H1 (cell line): ENCODE results near the gene BNIP5. TPM values are rescaled to one million over a fixed set of nuclear protein-coding genes. Genes with fewer than 3 reads are reported as not detected.

Experiments
- CTCF ChIA-PET: fragments of 300-600 bp; sonication (Branson Sonifier 250); formaldehyde crosslinking; loops from one replicate; lab custom pipeline; 2021; ENCODE audit not compliant: partially characterized antibody; lab: Charles Lee
- POLR2A ChIA-PET: fragments of 300-600 bp; sonication (Branson Sonifier 250); formaldehyde crosslinking; loops from one replicate; lab custom pipeline; 2021; ENCODE audit warnings: inconsistent platforms; ENCODE audit not compliant: partially characterized antibody; lab: Charles Lee
- DNase-seq, 2 experiments: peaks; one replicate each; pipeline versions ENCODE4 v3.0.0 to v3.0.0-alpha.2; 2010 to 2022; ENCODE audit warnings: low spot score in 2 of 2, low read depth in 1 of 2, mixed read lengths in 1 of 2
- FAIRE-seq: peaks from 2 replicates; lab custom pipeline; 2011; peaks lifted over from hg19 to GRCh38; lab: Jason Lieb, UNC
- H2AFZ ChIP-seq: 2 replicates; pipeline ENCODE4 v1.8.1; 2012; ENCODE audit warnings: low read length, inconsistent platforms
- H2AK5ac ChIP-seq: 2 replicates; pipeline ENCODE4 v1.6.1; 2013; ENCODE audit warnings: low read depth, low read length
- H2BK120ac ChIP-seq: replicated peaks from 2 replicates; pipeline ENCODE3; 2013; ENCODE audit warnings: low read depth, low read length, inconsistent platforms
- H2BK12ac ChIP-seq: 2 replicates; pipeline ENCODE4 v1.6.1; 2013; ENCODE audit warnings: low read depth, low read length
- H2BK15ac ChIP-seq: 2 replicates; pipeline ENCODE4 v1.6.1; 2013; ENCODE audit warnings: low read length
- H2BK20ac ChIP-seq: 2 replicates; pipeline ENCODE4 v1.6.1; 2013; ENCODE audit warnings: low read length
- H2BK5ac ChIP-seq: 2 replicates; pipeline ENCODE4 v1.6.1; 2013; ENCODE audit warnings: low read depth, low read length
- H3K14ac ChIP-seq: 2 replicates; pipeline ENCODE4 v1.6.1; 2013; ENCODE audit warnings: inconsistent platforms; ENCODE audit not compliant: insufficient read length
- H3K18ac ChIP-seq: 2 replicates; pipeline ENCODE4 v1.6.1; 2013; ENCODE audit warnings: low read length; ENCODE audit errors: extremely low read depth
- H3K23ac ChIP-seq: 2 replicates; pipeline ENCODE4 v1.6.1; 2013; ENCODE audit warnings: inconsistent platforms; ENCODE audit not compliant: insufficient read length
- H3K23me2 ChIP-seq: 2 replicates; pipeline ENCODE4 v1.6.1; 2013; ENCODE audit warnings: low read depth, low read length
- H3K27ac ChIP-seq: 2 replicates; pipeline ENCODE4 v1.6.1; 2011; ENCODE audit warnings: low read depth, low read length, inconsistent platforms
- H3K27me3 ChIP-seq, 4 experiments: replicated peaks in 1 of 4; 1 replicate in 1 of 4; 2 replicates in 3 of 4; pipeline versions ENCODE4 v1.6.1 to v1.8.1; 2011 to 2013; ENCODE audit warnings: low read length in 3 of 4, mild to moderate bottlenecking in 3 of 4, inconsistent platforms in 2 of 4, mixed read lengths in 2 of 4, moderate library complexity in 1 of 4; ENCODE audit not compliant: control insufficient read depth in 3 of 4, insufficient read depth in 3 of 4; ENCODE audit errors: extremely low read depth in 1 of 4
- H3K36me3 ChIP-seq, 4 experiments: 2 replicates each; pipeline versions ENCODE4 v1.6.1 to v1.8.1; 2011 to 2013; ENCODE audit warnings: mild to moderate bottlenecking in 4 of 4, low read length in 3 of 4, moderate library complexity in 2 of 4, control low read depth in 1 of 4, inconsistent platforms in 1 of 4; ENCODE audit not compliant: insufficient read depth in 4 of 4, control insufficient read depth in 2 of 4
- H3K4ac ChIP-seq: replicated peaks from 2 replicates; pipeline ENCODE3; 2013; ENCODE audit warnings: low read length, low read depth, mixed read lengths, inconsistent platforms; ENCODE audit not compliant: insufficient read length
- H3K4me1 ChIP-seq, 4 experiments: replicated peaks in 1 of 4; 1 replicate in 1 of 4; 2 replicates in 3 of 4; pipeline versions ENCODE4 v1.6.1 to v1.8.1; 2011 to 2013; ENCODE audit warnings: low read length in 3 of 4, inconsistent platforms in 2 of 4, mixed read lengths in 1 of 4; ENCODE audit not compliant: insufficient read depth in 4 of 4, control insufficient read depth in 3 of 4
- H3K4me2 ChIP-seq, 2 experiments: 2 replicates each; pipeline versions ENCODE4 v1.6.1 to v1.8.1; 2011 to 2013; ENCODE audit warnings: low read depth in 2 of 2, low read length in 2 of 2, control low read depth in 1 of 2, inconsistent platforms in 1 of 2, mild to moderate bottlenecking in 1 of 2; ENCODE audit not compliant: insufficient read depth in 1 of 2
- H3K4me3 ChIP-seq, 4 experiments: fragments of 200-600, 300-600 bp in 1 of 4; sonication (generic), shearing (Covaris generic), sonication (Bioruptor Twin) in 1 of 4; 2 replicates each; pipeline versions ENCODE4 v1.5.1 to v1.8.1; 2011 to 2016; ENCODE audit warnings: low read length in 4 of 4, low read depth in 3 of 4, control low read depth in 2 of 4, inconsistent platforms in 2 of 4, mild to moderate bottlenecking in 2 of 4, mixed read lengths in 1 of 4, moderate library complexity in 1 of 4; ENCODE audit not compliant: insufficient read depth in 2 of 4; ENCODE audit errors: extremely low read depth in 1 of 4
- H3K56ac ChIP-seq: replicated peaks from 2 replicates; pipeline ENCODE3; 2013; ENCODE audit warnings: low read depth, mild to moderate bottlenecking, mixed read lengths, low read length, inconsistent platforms; ENCODE audit not compliant: insufficient read length
- H3K79me1 ChIP-seq: 2 replicates; pipeline ENCODE4 v1.6.1; 2013; ENCODE audit warnings: low read depth, low read length, control low read depth
- H3K79me2 ChIP-seq, 2 experiments: 2 replicates each; pipeline versions ENCODE4 v1.6.1 to v1.8.1; 2012 to 2013; ENCODE audit warnings: low read length in 2 of 2, mild to moderate bottlenecking in 2 of 2, inconsistent platforms in 1 of 2; ENCODE audit not compliant: insufficient read depth in 2 of 2, control insufficient read depth in 1 of 2
- H3K9ac ChIP-seq, 4 experiments: replicated peaks in 1 of 4; 1 replicate in 1 of 4; 2 replicates in 3 of 4; pipeline versions ENCODE4 v1.6.1 to v1.8.1; 2011 to 2013; ENCODE audit warnings: low read depth in 3 of 4, low read length in 3 of 4, control low read depth in 2 of 4, mild to moderate bottlenecking in 2 of 4, moderate library complexity in 2 of 4, inconsistent platforms in 1 of 4; ENCODE audit errors: extremely low read depth in 1 of 4
- H3K9me3 ChIP-seq, 2 experiments: 2 replicates each; pipeline versions ENCODE4 v1.6.1 to v1.8.1; 2012 to 2013; ENCODE audit warnings: mild to moderate bottlenecking in 2 of 2, moderate library complexity in 2 of 2, control low read depth in 1 of 2, inconsistent platforms in 1 of 2, low read depth in 1 of 2, low read length in 1 of 2, mixed read lengths in 1 of 2; ENCODE audit not compliant: insufficient read depth in 2 of 2
- H4K20me1 ChIP-seq, 2 experiments: replicated peaks in 1 of 2; 2 replicates each; pipeline versions ENCODE3 to v1.8.1; 2011 to 2013; ENCODE audit warnings: inconsistent platforms in 2 of 2, low read length in 2 of 2, mild to moderate bottlenecking in 1 of 2; ENCODE audit not compliant: insufficient read depth in 2 of 2, control insufficient read depth in 1 of 2
- H4K5ac ChIP-seq: 2 replicates; pipeline ENCODE4 v1.6.1; 2013; ENCODE audit warnings: low read length, low read depth, mixed read lengths, inconsistent platforms; ENCODE audit not compliant: insufficient read length
- H4K8ac ChIP-seq: 2 replicates; pipeline ENCODE4 v1.8.0; 2013; ENCODE audit warnings: mild to moderate bottlenecking, moderate library complexity, low read length, inconsistent platforms; ENCODE audit not compliant: insufficient read depth; ENCODE audit errors: extremely low read depth
- H4K91ac ChIP-seq: replicated peaks from 2 replicates; pipeline ENCODE3; 2013; ENCODE audit warnings: low read length, mixed read lengths, inconsistent platforms; ENCODE audit not compliant: insufficient read length
- KDM1A ChIP-seq: fragments of 200-600, 300-600 bp; sonication (generic); IDR thresholded peaks from 2 replicates; pipeline ENCODE4 v1.7.1; 2016; ENCODE audit warnings: mild to moderate bottlenecking, low read length, borderline replicate concordance
- KDM5A ChIP-seq: fragments of 200-600 bp; IDR thresholded peaks from 2 replicates; pipeline ENCODE4 v1.7.1; 2012; ENCODE audit warnings: mild to moderate bottlenecking, low read length, inconsistent platforms, mixed read lengths
- NRF1 ChIP-seq: IDR thresholded peaks from 2 replicates; pipeline ENCODE4 v1.6.1; 2011; ENCODE audit warnings: mild to moderate bottlenecking, low read depth, low read length, improper control_type of control experiment
- RFX5 ChIP-seq: IDR thresholded peaks from 2 replicates; pipeline ENCODE4 v1.6.1; 2011; ENCODE audit warnings: low read depth, low read length, improper control_type of control experiment, borderline replicate concordance
- SP1 ChIP-seq: IDR thresholded peaks from 2 replicates; pipeline ENCODE4 v1.6.1; 2011; ENCODE audit warnings: low read depth, low read length
- SP4 ChIP-seq: IDR thresholded peaks from 2 replicates; pipeline ENCODE4 v1.6.1; 2012; ENCODE audit warnings: low read length, inconsistent platforms
- USF2 ChIP-seq: IDR thresholded peaks from 2 replicates; pipeline ENCODE4 v1.6.1; 2011; ENCODE audit warnings: low read length, improper control_type of control experiment
- WGBS, 2 experiments: shearing (Covaris generic) in 1 of 2; methylation state at CpG; one replicate each; pipeline versions ENCODE4 v1.1.6 to v1.1.7; 2013 to 2015; ENCODE audit warnings: low lambda C conversion rate in 2 of 2, mixed read lengths in 2 of 2, inconsistent platforms in 1 of 2, low coverage in 1 of 2, missing lambda C conversion rate in 1 of 2; ENCODE audit not compliant: insufficient replicate concordance in 2 of 2, insufficient coverage in 1 of 2, insufficient read length in 1 of 2; ENCODE audit errors: extremely low coverage in 1 of 2, missing lambda C conversion rate in 1 of 2; 5-methylcytosine and 5-hydroxymethylcytosine counted together
- polyA plus RNA-seq, 7 experiments: library from polyadenylated mRNA; depleted of rRNA in 3 of 7; stranded (reverse) in 5 of 7; unstranded in 2 of 7; fragments of >200 nt in 5 of 7; fragments of 200-250 nt in 2 of 7; gene quantifications; 1 replicate in 5 of 7; 2 replicates in 1 of 7; 4 replicates in 1 of 7; pipeline versions ENCODE4 v1.2.1 to v1.2.3, GENCODE V29; 2011 to 2013; ENCODE audit warnings: missing spikeins in 2 of 7, mixed read lengths in 2 of 7
- total RNA-seq: library from RNA; stranded (reverse); fragmentation: NEBNext Ultra II Directional; extraction: Animal tissue kit (Norgen Biotek cat#: 25700); gene quantifications from 2 replicates; pipeline ENCODE4 v1.2.1, GENCODE V29; 2021

Gene BNIP5
- total and polyA plus RNA-seq, 2 of the 8 experiments (the other 6 are each of a cell fraction or from before 2014, with no cell fraction given) = not detected

DNA sequence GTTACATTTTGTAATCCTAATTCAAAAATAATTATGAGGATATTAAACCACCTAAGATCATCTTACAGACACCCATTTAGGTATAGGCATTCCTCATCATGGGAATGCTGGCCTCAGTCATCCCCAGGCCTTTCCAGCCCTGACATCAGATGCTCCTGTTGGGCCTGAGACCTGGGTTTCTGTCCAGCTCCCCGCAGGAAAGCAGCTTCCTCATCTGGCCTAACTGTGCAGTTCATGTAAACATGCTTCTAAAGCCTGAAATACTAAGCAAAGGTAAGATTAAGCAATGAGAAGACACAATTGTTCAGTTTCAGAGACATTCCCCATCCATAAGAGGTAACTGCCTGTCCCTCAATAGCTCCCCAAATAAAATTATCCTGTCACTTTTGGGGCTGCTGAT lies 31.7 kb upstream of the BNIP5 start:
- ChIA-PET POLR2A (interaction anchor here (1.2 kb wide), 1 partner anchor 23 kb away, joined by 3 read pairs; no protein-coding TSS in a partner anchor), CTCF (interaction anchor here (1.1 to 3.6 kb wide), 6 partner anchors 9 to 230 kb away, joined by 3 to 23 read pairs (median 4); no protein-coding TSS in a partner anchor)
- FAIRE-seq (no peak), DNase-seq (no peak)
- H3K9ac ChIP-seq = no peak overlapping the region
- no peak overlapping the region for H2BK5ac ChIP-seq
- H2BK120ac ChIP-seq = no peak overlapping the region
- H3K79me2 ChIP-seq = no peaks in the 10 kb centered on the region
- no peak overlapping the region for H3K23ac ChIP-seq
- H3K27ac ChIP-seq = no peak overlapping the region
- 90% methylated on average over 1 of the region's 1 CpG; no CpG with 5 or more reads in 1 of the 2 experiments for WGBS, 2 experiments
- H3K14ac ChIP-seq = no peak overlapping the region
- H2BK15ac ChIP-seq = no peak overlapping the region
- no peak overlapping the region for H2AFZ ChIP-seq
- no peak overlapping the region for H4K5ac ChIP-seq
- no peak overlapping the region for H2BK12ac ChIP-seq
- no peak overlapping the region for H3K4me2 ChIP-seq
- H3K79me1 ChIP-seq = no peaks in the 10 kb centered on the region
- H3K56ac ChIP-seq = no peak overlapping the region
- H3K23me2 ChIP-seq = no peaks in the 10 kb centered on the region; the same call in 1 of the 2 replicates
- peaks cover 0 to 3% (median 1%) of the 10 kb centered on the region in 4 experiments; a peak in 2 of 7 replicates for H3K4me1 ChIP-seq
- no peak overlapping the region for H2AK5ac ChIP-seq
- no peak for TF ChIP-seq KDM5A
- no peak for TF ChIP-seq SP1
- TF ChIP-seq KDM1A = no peak
- TF ChIP-seq SP4 = no peak
- TF ChIP-seq RFX5 = no peak
- no peak for TF ChIP-seq USF2
- no peak for TF ChIP-seq NRF1
- H3K4ac ChIP-seq = no peak overlapping the region
- no peaks in the 10 kb centered on the region for H4K20me1 ChIP-seq
- no peak overlapping the region for H4K91ac ChIP-seq
- no peak overlapping the region for H4K8ac ChIP-seq
- no peaks in the 10 kb centered on the region for H3K9me3 ChIP-seq
- H3K36me3 ChIP-seq = no peaks in the 10 kb centered on the region
- no peaks in the 10 kb centered on the region for H3K27me3 ChIP-seq
- no peak overlapping the region for H3K4me3 ChIP-seq
- no peak overlapping the region for H3K18ac ChIP-seq
- H2BK20ac ChIP-seq = no peak overlapping the region
